NCI-H2227 treated with DMSO at 0.1 percent for 48 hours (cell line): Measurements from ENCODE around the gene CDKN2B-AS1.

Source experiments
- DNase-seq: peaks from one replicate; lab custom pipeline; 2025; lab: John Stamatoyannopoulos, UW

The CDKN2B-AS1 gene

GRCh38 chr9:21982861-21983560 is 11.6 kb upstream of the CDKN2B-AS1 start:
- no peak for DNase-seq

GRCh38 chr9:21983561-21983935 is 11.0 kb upstream of the CDKN2B-AS1 start:
- DNase-seq: no peak

GRCh38 chr9:21984101-21984500 is 10.5 kb upstream of the CDKN2B-AS1 start:
- DNase-seq: no peak

GRCh38 chr9:21985964-21986667 is 8.5 kb upstream of the CDKN2B-AS1 start:
- DNase-seq: no peak

- DNase-seq: peak; percentile 21
Measured at GRCh38 chr9:21988056-21988990, 6.3 kb upstream of the CDKN2B-AS1 start.

DNA sequence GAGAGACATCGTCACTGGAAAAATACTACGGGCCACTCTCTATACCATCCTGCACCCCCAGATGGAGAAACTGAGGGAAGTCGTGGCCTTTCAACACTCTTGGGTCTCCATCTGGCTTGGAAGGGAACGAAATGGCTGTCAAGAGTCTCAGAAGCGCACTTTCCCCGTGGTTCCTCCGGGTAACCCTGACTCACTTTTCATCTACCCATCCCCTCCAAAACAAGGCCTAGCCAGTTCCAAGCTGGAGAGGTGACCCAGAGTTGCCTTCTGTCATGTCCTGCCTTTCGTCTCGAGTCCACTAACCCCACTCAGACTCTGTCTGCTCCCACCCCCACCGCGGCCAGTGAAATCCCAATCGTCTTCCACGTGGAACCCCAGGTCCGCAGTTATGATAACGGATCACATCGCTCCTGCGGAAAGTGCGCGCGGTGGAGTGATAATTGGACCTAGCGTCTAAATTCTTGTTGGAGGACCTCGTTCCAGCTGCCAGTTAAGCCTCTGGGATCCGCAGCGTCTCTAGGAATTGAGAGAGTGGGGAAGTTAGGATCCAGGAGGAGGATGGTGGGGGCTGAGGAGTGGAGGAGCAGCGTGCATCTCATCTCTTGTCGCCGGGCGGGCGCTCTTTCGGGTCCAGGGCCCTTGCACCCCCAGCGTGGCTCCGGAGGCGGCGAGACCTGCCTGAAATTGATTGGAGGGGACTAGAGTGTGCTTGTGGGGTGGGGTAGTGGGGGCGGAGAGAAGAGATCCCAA is 5.0 kb upstream of the CDKN2B-AS1 start:
- no peak for DNase-seq

GRCh38 chr9:21991072-21991959 is 3.3 kb upstream of the CDKN2B-AS1 start:
- DNase-seq: peak; percentile 28

GRCh38 chr9:21993007-21993406 is 1.6 kb upstream of the CDKN2B-AS1 start:
- no peak for DNase-seq

DNA sequence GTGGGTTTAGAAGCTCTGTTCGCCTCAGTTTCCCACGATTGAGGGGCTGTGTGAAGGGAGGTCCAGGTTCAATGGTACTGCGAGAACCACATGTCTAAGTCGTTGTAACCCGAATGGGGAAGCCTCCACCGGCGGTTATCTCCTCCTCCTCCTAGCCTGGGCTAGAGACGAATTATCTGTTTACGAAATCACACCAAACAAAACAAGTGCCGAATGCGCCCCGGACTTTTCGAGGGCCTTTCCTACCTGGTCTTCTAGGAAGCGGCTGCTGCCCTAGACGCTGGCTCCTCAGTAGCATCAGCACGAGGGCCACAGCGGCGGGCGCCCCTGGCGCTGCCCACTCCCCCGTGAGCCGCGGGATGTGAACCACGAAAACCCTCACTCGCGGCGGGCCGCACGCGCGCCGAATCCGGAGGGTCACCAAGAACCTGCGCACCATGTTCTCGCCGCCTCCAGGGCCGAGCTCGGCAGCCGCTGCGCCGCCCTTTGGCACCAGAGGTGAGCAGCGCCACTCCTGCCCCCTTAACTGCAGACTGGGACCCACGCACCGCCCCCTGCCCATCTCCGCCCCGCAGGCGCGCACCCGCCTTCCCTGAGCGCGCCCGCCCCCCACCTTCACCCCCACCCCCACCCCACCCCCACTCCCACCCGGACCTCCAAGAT is 567 bp upstream of the CDKN2B-AS1 start, which contains the start of gene CDKN2A:
TSS of gene CDKN2A (minus strand) at position 500 of the 663 bp plus-strand sequence.
- peak; percentile 88 for DNase-seq

- peak; percentile 83 for DNase-seq
Measured at GRCh38 chr9:21995006-21995665, 545 bp downstream of the CDKN2B-AS1 start.

DNA sequence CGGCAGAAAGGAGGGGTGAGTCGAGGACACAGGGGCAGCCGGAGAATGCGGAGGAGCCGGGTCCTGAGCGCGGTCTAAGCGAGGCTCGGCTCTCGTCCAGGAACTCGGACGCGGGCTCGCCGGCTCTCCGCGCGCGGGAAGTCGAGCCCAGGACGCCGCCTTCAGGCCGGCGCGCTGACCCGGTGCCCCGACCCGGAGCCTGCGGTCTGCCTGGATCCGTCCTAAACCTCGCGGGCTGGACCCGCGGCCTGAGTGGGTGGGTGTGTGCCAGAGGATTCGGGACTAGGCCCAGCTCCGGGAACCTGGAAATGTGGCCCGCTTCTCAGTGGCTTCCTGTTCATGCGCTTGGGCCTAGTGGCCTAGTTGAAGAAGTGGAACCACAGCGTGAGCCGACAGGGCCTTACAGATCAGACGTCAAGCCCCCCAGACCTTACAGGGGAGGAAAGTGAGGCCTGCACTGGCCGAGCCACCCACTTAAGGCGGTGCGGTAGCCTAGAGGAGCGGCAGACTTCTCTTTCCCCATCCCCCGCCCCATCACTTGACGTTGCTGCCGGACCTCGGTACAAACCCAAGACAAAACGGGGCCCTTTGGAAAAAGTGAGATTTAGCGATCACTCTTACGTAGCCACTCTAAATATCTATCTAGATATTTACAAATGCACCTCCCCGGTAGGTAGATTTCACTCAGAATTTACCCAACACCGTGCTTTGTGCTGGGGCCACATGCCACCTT is 1.2 kb downstream of the CDKN2B-AS1 start:
- no peak for DNase-seq

DNA sequence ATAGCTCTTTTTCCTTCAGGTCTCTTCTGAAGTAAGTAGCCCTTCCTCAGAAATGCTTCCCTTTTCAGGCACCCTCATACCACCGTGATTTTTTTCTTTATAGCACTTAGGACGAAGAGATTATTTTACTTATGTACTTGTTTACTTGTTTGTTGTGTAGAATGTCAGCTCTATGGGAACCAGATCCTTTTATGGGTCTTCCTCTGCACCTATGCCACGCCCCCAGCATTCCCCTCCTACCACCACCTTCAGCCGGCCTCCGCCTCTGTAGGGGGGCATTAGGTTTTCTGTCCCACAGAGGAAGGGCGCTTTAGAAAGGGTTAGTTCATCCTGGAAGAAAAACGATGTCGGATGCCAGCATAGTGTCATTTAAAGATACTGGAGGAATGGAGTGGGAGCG is 1.8 kb downstream of the CDKN2B-AS1 start:
- DNase-seq: peak; percentile 73

DNA sequence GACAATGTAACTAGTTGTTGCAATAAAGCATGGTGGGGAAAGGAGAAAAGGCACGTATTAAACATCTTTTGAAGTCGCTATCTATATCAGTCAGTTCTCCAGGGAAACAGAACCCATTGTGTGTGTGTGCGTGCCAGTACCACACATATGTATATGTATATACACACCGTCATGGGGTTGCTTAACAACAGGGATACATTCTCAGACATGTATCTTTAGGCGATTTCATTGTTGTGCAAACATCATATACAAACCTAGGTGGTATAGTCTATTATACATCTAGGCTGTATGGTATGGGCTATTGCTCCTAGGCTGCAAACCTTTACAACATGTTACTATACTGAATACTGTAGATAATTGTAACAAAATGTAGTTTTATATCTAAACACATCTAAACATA is 2.3 kb downstream of the CDKN2B-AS1 start:
- DNase-seq: no peak

DNA sequence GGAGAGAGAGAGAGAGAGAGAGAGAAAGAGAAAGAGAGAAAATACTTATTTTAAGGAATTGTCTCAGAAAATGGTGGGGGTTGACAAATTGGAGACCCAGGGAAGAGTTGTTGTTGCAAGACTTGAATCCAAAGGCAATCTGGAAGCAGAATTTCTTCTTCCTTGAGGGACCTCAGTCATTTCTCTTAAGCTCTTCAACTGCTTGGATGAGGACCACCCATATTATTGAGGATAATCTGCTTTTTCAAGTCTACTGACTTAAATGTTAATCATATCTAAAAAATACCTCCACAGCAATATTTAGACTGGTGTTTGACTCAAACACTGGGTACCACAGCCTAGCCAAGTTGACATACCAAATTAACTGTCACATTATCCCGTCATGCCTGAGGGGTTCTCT is 2.9 kb downstream of the CDKN2B-AS1 start:
- DNase-seq: no peak

DNA sequence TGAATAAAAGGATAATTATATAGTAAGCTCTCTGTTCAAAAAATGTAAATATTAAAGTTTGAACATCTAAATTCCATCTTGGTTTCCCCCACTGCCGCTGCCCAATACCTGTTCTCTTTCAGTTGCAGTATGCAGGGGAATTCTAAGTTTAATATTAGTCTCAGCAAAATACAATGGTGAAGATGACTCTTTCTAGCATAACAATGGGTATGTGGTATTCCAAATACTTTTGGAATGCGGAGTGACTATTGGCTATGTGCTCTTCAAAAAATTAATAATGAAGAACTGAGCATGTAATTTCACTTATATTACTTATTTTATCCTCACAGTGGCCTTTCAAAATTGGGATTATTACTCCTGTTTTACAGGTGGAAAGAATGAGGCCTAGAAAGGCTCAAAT is 3.4 kb downstream of the CDKN2B-AS1 start:
- DNase-seq: no peak

DNA sequence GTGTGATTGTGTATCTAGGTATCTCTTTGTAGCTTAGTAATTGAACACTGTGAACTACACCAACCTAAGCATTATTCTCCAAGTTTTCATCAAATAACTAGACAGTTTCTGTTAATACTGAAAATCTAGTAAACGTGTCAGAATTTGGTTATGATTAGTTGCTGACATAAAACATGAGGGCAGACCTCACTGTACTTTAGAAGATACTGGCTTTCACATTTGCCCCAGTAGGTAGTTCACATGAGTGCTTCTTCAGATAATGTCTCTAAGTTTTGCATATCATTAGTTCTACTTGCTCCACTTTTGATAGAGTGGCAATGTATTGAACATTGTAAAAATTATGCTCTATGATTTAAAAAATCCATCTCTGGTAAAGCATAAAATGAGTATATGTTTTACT is 7.4 kb downstream of the CDKN2B-AS1 start:
- DNase-seq: no peak

DNA sequence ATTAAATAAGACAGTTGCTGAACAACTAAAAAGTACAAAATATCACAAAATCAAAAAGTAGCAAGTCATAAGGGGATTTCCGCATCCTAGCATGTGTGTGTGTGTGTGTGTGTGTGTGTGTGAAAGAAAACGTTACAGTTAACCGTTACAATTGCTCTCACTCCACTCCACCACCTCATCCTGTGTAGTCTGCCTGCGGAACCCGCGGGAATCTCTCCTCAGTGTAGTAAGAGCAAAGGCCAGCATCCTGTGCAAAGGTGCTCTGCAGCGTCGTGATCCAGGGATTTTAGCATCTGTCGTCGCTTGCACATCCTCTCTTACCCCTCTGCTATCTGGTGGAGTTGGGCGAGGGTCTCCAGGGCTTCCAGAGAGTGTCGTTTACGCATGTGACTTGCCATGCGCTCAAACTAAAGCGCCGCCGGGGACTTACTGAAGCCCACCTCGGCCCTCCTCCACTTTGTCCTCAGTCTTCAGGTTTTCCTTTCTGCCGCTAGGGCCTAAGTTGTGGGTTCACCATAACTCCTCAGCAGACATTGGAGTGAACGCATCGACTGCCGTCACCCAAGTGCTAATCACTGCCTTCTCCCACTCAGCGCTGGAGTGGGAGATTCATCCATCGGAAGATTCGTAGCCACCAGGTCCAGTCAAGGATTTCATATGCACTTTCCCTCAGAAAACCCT is 10.6 kb downstream of the CDKN2B-AS1 start:
- no peak for DNase-seq
